HG03571 (cell line): ENCODE results near the gene TSTD1.
"Not testable (repeated sequence)": the region's sequence is repeated elsewhere in the genome, so short reads cannot be mapped to it uniquely, and the experiment has no call there.

Source experiments
- ATAC-seq: cut with Tn5 transposase; IDR thresholded peaks from one replicate; pipeline ENCODE4 v1.9.1; 2021; ENCODE audit not compliant: unreplicated experiment

The TSTD1 gene

DNA sequence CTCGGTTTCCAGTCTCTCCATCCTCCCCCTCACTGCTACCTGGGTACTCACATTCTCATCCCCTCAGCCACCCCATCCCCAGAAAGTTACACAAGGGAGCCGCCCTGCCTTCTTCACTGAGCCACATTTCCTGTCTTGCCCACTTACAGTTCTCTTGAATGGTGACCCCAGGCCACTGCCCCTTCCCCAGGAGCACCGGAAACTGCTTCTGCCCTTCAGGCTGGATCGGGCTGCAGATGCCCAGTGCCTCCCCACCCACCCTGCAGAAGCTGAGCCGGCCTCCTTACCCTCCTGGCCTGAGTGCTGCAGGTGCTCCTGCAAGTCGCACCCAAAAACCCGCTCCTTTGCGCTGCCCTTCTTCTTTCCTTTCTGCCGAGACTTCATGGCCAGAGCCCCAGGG lies 30.5 kb upstream of the TSTD1 start:
- no peak for ATAC-seq

DNA sequence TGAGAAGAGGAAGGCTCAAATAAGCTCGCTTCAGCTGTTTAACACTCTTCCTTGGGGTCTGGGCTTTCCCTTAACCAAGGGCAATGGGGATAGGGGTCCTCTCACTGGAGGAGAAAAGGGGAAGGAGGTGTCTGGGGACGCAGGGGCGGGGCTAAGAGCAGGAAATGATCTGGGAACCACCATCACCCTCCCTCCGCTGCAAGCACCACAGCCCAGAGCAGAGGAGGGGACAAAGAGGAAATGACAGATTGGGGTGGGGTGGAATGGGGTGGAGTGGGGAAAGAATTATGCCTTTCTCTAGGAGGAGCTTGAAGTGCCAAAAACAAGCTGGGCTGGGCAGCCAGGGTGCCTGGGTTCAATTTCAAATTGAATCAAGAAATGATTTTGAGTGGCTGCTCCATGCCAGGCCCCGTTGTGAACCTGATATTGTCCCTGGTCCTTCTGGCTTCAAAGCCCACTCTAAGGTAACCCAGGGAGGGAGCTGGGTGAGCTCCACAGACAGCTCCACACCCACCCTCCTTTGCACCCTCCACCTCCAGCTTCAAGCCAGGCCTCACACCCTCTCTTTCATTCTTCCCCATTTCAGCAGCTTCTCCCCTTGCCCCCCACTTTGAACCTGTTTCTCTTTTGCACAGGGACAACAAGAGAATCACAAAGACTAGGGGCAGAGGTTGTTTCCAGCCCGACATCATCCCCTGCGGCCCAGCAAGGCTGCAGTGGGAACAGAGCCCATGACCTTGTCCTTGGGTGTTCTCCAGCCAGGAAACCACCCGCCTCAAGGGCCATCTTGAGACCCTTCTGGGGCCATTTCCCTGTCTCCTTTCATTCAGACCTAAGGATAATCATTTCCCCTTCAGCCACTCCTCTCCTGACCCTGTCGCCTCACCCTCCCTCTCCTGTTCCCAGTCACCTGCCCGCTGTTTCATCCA lies 29.8 kb upstream of the TSTD1 start:
- ATAC-seq, result peak; percentile 52

DNA sequence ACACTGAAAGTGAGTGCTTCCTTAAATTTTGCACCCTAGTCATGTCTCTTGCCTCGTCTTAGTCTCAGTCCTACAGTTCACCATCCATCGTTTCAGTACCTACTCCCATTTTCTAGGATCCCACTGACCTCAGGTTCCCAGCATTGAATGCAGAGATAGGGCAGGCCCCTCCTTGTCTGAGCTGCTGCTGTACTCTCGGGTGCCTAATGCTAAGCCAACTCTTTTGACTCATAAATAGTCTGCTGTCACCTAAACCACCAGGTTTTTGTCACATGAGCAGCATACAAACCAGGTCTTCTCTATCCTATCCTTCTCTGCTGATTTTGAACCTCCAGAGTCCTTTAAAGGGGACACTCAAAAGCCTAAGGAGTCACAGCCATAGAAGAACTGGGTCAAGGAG lies 27.9 kb upstream of the TSTD1 start:
- ATAC-seq, result no peak

DNA sequence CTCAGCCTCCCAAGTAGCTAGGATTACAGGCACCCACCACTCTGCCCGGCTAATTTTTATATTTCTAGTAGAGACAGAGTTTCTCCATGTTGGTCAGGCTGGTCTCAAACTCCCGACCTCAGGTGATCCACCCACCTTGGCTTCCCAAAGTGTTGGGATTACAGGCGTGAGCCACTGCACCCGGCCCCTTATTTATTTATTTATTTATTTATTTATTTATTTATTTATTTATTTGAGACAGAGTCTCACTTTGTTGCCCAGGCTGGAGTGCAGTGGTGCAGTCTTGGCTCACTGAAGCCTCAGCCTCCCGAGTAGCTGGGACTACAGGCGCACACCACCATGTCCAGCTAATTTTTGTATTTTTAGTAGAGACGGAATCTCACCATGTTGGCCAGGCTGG lies 26.9 kb upstream of the TSTD1 start:
- ATAC-seq, result not testable (repeated sequence)

DNA sequence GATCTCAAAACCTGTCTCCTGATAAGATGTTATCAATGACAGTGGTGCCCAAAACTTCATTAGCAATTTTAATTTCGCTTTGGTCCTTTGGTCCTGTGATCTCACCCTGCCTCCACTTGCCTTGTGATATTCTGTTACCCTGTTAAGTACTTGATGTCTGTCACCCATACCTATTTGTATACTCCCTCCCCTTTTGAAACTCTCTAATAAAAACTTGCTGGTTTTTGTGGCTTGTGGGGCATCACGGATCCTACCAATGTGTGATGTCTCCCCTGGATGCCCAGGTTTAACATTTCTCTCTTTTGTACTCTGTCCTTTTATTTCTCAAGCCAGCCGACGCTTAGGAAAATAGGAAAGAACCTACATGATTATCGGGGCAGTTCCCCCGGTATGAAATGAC lies 25.2 kb upstream of the TSTD1 start:
- ATAC-seq, result not testable (repeated sequence)

GRCh38 chr1:161061419-161061818 lies 22.7 kb upstream of the TSTD1 start:
- ATAC-seq, result no peak

DNA sequence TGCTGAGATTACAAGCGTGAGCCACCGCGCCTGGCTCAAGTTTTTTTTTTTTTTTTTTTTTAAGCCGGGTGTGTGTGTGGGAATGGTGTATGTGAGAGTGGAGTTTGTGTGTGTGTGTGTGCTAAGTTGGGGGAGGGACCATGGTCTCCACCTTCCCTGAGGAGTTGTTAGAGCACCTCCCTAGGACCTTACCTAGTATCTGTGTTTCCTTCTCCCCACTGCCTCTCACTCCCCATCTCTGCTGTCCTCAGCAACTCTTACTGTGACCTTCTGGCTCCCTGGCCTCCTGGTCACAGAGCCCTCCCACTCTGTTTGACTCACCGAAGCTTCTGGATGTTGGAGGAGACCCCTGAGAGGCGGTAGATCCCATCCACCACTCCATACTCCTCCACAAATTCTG lies 20.5 kb upstream of the TSTD1 start:
- ATAC-seq, result no peak

DNA sequence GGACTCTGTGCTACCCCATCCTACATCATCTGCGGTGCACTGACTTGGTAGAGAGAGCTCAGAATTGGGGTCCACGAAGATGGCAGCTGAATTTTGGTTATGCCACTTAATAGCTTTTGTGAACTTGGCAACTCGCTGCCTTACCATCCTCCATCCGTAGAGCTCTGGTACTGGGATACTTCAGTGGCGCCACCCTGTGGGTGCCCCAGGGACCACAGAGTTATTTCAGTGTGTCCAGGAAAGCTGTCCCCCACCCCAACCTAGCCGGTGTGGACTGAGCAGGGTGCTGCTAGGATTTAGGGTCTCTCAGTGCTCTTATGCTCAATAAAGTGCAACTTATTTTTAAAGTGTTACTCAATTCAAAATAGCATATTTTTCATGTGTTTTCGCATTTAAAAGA lies 16.0 kb upstream of the TSTD1 start:
- no peak for ATAC-seq

GRCh38 chr1:161054232-161054631 lies 15.5 kb upstream of the TSTD1 start:
- ATAC-seq, result no peak

GRCh38 chr1:161052899-161053298 lies 14.1 kb upstream of the TSTD1 start:
- no peak for ATAC-seq

DNA sequence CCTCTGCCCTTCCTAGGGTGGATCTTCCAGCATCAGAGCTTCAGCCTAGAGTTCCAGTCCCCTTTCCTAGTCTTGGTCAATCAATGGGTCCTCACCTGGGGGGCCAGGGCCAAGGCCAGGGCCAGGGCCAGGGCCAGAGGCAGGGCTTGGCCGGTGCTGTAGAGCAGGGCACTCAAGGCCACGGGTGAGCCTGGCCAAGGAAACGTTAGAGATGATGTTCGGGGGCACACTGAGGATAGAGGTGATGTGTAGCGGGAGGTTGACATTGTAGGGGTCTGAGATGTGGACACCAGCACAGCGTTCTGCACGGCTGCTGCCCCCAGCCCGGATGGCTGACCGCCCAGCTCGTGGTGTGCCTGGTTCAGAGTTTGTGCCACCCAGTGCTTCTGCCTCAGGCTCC lies 12.5 kb upstream of the TSTD1 start:
- no peak for ATAC-seq

DNA sequence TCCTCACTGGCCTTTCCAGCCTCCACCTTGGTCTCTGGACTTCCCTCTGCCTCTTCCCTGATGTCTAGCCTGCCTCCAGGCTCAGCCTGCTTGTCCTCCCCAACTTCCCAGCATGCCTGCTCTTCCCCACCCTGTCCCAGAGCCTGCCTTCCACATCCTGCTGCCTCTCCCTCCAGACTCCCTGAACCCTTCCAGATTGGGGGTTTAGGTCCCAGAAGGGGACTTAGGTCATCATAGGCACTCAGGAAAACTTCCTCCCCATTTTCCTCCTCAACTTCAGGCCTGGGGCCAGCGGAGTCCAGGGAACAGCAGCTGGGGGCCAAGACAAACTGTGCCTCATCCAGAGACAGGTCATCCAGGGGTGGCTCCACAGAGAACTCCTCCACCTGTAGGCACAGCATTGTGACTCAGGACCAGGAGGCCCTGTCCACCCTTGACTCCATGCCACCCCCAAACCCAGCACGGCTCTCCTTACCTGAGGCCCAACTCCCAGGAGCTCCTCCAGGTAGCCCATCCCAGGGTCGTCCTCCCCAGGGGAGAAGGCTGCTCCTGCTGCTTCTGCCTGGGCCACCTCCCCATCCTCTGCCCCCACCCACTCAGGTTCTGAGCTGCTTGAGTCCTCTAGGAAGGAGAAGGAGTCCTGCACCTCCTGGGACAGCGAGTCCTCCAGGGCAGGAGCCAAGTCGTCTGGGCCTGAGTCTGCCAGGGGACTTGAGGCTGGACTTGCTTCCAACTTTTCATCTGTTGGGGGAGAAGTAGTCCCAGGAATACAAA lies 10.4 kb upstream of the TSTD1 start:
- no peak for ATAC-seq

- ATAC-seq, result no peak
Measured at GRCh38 chr1:161047436-161048420, 9.0 kb upstream of the TSTD1 start.

GRCh38 chr1:161046605-161047228 lies 8.0 kb upstream of the TSTD1 start:
- ATAC-seq, result peak; percentile 28

DNA sequence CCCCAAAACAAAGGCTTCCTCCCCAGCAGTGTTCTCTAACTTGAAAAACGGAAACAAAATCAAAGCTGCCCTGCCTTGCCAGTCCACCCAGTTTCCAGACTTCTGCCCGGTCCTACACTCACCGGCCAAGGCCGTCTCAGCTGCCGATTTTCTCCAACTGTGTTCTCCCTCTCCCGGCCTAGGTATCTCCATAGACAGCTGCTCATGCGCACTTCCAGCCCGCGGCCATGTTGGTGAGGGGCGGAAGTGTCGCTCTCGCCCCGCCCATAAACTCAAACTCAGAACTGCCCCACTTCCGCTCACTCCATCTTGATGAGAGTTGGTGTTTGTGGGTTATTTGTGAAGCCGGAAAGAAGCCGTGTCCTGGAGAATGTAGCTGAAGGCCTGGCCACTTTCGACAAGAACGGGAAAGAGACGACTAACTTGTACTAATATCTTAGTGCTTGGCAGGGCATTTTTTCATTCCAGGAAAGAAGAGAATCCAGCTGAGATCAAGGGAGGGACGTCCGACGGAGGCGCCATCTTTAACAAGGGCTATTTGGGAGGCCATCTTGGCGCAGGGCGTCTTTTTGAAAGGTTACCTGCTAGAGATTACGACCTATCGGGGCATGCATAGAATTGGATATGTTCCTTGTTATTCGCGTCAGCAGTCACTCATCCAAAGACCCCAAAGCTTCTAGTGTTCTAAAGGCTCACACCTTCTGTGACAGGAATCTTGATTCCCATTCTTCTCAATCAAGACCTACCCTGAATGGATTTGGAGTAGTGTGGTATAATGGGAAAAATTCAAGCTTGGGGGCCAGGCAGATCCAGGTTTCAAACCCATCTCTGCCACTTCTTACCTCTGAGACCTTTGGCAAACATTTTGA lies 7.2 kb upstream of the TSTD1 start, which contains the start of gene USF1:
TSS of gene USF1 (minus strand) at position 242 of the 869 bp plus-strand sequence. CDS start 2,702 bp downstream, outside the sequence.
- ATAC-seq, result peak; percentile 43

DNA sequence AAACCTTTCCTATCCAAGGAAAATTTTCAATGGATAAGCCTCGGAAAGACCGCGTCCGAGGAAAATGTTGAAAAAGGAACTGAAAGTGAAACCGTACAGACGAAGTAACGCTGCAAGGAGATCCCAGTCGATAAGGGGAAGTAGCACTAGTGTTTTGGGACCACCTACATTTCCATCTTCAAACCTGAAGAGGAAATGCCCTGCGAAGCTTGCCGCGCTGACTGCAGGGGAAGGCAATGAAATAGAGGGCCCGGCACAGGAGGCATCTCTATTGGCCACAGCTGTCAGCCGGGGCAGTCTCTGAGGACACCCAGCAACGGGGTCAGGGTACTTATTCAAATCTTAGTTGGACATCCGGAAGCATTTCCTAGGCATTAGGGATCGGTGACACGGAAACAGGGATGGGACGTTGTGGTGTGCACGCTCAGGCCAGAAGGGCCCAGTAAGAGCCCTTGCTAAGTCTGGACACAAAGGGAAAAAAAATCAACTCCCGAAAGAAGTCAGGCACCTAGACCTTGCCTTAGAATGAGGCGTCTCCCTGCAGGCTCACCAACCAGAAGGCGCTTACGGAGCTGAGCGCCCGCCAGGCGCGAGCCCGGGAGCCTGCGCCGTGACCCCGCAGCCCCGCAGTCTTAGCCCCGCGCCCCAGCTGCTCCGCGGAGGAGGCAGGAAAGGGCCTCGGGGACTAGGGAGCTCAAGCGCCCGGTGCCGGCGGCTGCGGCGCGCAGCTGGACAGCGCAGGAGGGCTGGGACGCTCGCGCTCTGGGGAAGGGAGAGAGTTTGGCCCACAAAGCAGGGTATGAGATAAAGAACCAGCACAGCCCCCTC lies 6.4 kb upstream of the TSTD1 start:
- peak; percentile 33 for ATAC-seq

GRCh38 chr1:161044535-161044907 lies 5.8 kb upstream of the TSTD1 start:
- no peak for ATAC-seq

DNA sequence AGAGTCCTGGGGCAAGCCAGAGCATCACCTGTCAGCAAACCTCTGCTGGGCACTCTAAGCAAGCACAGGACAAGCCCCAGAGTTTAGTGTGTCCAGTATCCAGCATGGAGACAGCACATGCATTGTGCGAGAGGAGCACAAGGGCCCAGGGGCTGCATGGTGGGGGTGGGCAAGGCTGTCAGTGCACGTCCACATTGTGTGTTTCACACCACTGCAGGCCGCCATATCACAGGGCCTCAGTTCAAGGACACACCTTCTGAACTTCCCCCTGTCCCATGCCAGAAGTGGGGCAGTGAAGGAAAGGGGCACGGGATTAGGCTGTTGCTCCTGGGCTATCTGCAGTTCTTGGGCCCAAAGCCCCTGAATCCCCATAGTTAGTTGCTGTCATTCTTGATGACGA lies 782 bp upstream of the TSTD1 start:
- no peak for ATAC-seq

- ATAC-seq, result no peak
Measured at GRCh38 chr1:161039154-161039545, 386 bp upstream of the TSTD1 start.
